ENCODE measurements around the gene EMC8. TPM values are rescaled to one million over a fixed set of nuclear protein-coding genes. Genes with fewer than 3 reads are reported as not detected.
A peak's percentile ranks its signal among the peaks of the same experiment; 100 is the strongest.

The EMC8 gene
- total RNA-seq, 3 donors from 2014 or later, result 18.1 to 30.8 (median 30.7) TPM

GRCh38 chr16:85757341-85757822, 42.0 kb downstream of the EMC8 start:
- no peak for DNase-seq (ENCODE audit: low spot score in 2 of 2)
- Histone ChIP-seq H3K4me1 (peaks cover 0 to 9% of the 10 kb centered on the region in 2 donors), H3K4me3 (no peak overlapping the region), H3K27me3 (no peaks in the 10 kb centered on the region), H3K36me3 (no peaks in the 10 kb centered on the region), H3K9me3 (no peaks in the 10 kb centered on the region), H3K27ac (no peak overlapping the region)
- TF ChIP-seq CTCF (IDR thresholded peaks at IDR 0.05), result no peak
- TF ChIP-seq POLR2AphosphoS5 (IDR thresholded peaks at IDR 0.05), result no peak
- no peak for TF ChIP-seq POLR2A (IDR thresholded peaks at IDR 0.05)
- intact Hi-C loops (cut with DNase I; ENCODE audit: low total_unique reads), result no loop called here

GRCh38 chr16:85755929-85756768, 43.2 kb downstream of the EMC8 start:
- H3K36me3 ChIP-seq, result no peaks in the 10 kb centered on the region
- intact Hi-C loops (cut with DNase I; ENCODE audit: low total_unique reads), result no loop called here
- DNase-seq (ENCODE audit: low spot score in 2 of 2), result no peak
- peak overlapping the region in 1 of 2 donors; percentile 38 for H3K27ac ChIP-seq
- peaks cover 4 to 14% of the 10 kb centered on the region in 2 donors for H3K4me1 ChIP-seq
- TF ChIP-seq POLR2A (IDR thresholded peaks at IDR 0.05) (no peak), POLR2AphosphoS5 (IDR thresholded peaks at IDR 0.05) (no peak), CTCF (IDR thresholded peaks at IDR 0.05) (no peak)
- H3K9me3 ChIP-seq, result no peaks in the 10 kb centered on the region
- H3K4me3 ChIP-seq, result no peak overlapping the region
- H3K27me3 ChIP-seq, result no peaks in the 10 kb centered on the region

- Histone ChIP-seq H3K36me3 (no peaks in the 10 kb centered on the region), H3K27me3 (no peaks in the 10 kb centered on the region), H3K27ac (no peak overlapping the region), H3K4me1 (peaks cover 15 to 19% of the 10 kb centered on the region in 2 donors), H3K9me3 (no peaks in the 10 kb centered on the region), H3K4me3 (no peak overlapping the region)
- no peak for TF ChIP-seq POLR2AphosphoS5 (IDR thresholded peaks at IDR 0.05)
- TF ChIP-seq CTCF (IDR thresholded peaks at IDR 0.05), result no peak
- TF ChIP-seq POLR2A (IDR thresholded peaks at IDR 0.05), result no peak
- DNase-seq (ENCODE audit: low spot score in 2 of 2), result no peak
- intact Hi-C loops (cut with DNase I; ENCODE audit: low total_unique reads), result no loop called here
These were observed 44.9 kb downstream of the EMC8 start for GRCh38 chr16:85754413-85754812.

- H3K36me3 ChIP-seq, result no peaks in the 10 kb centered on the region
- H3K27me3 ChIP-seq, result no peaks in the 10 kb centered on the region
- TF ChIP-seq CTCF (IDR thresholded peaks at IDR 0.05) (no peak), POLR2AphosphoS5 (IDR thresholded peaks at IDR 0.05) (no peak), POLR2A (IDR thresholded peaks at IDR 0.05) (no peak)
- intact Hi-C loops (cut with DNase I; ENCODE audit: low total_unique reads), result no loop called here
- H3K9me3 ChIP-seq, result no peaks in the 10 kb centered on the region
- H3K27ac ChIP-seq, result peak overlapping the region; percentile 57 to 69
- DNase-seq (ENCODE audit: low spot score in 2 of 2), result no peak
- H3K4me3 ChIP-seq, result no peak overlapping the region
- H3K4me1 ChIP-seq, result peaks cover 15 to 19% of the 10 kb centered on the region in 2 donors
These were observed 45.4 kb downstream of the EMC8 start for GRCh38 chr16:85753976-85754375.

- Histone ChIP-seq H3K27me3 (no peaks in the 10 kb centered on the region), H3K4me3 (no peak overlapping the region), H3K9me3 (no peaks in the 10 kb centered on the region), H3K4me1 (peaks cover 15 to 19% of the 10 kb centered on the region in 2 donors), H3K27ac (peak overlapping the region; percentile 57 to 69), H3K36me3 (no peaks in the 10 kb centered on the region)
- intact Hi-C loops (cut with DNase I; ENCODE audit: low total_unique reads), result no loop called here
- DNase-seq (ENCODE audit: low spot score in 2 of 2), result peak in 1 of 2 donors; percentile 47
- no peak for TF ChIP-seq CTCF (IDR thresholded peaks at IDR 0.05)
- no peak for TF ChIP-seq POLR2AphosphoS5 (IDR thresholded peaks at IDR 0.05)
- no peak for TF ChIP-seq POLR2A (IDR thresholded peaks at IDR 0.05)
These were observed 45.8 kb downstream of the EMC8 start for GRCh38 chr16:85753559-85753958.

Measured in breast epithelium (tissue), 4 donors.